HEK293 (cell line): Measurements from ENCODE around the gene ACOT7.

Source experiments
- CTCF ChIP-seq: fragments of 450-650 bp; formaldehyde crosslinking; IDR thresholded peaks from 2 replicates; pipeline ENCODE4 v1.5.1; 2016; ENCODE audit warnings: missing biosample characterization, missing genetic modification characterization
- REPIN1 ChIP-seq: fragments of 450-650 bp; formaldehyde crosslinking; IDR thresholded peaks from 2 replicates; pipeline ENCODE4 v1.5.1; 2017; ENCODE audit warnings: missing biosample characterization, missing genetic modification characterization, low read depth
- REST ChIP-seq: fragments of 450-650 bp; formaldehyde crosslinking; IDR thresholded peaks from 2 replicates; pipeline ENCODE4 v1.5.1; 2016; ENCODE audit warnings: missing biosample characterization, missing genetic modification characterization
- SETDB1 ChIP-seq: IDR thresholded peaks from one replicate; pipeline ENCODE4 v1.6.1; 2017; ENCODE audit warnings: mild to moderate bottlenecking, low read length, moderate library complexity, mixed read lengths; ENCODE audit not compliant: insufficient read length
- TCF7L2 ChIP-seq: IDR thresholded peaks from 2 replicates; pipeline ENCODE4 v1.6.1; 2011; ENCODE audit warnings: low read depth, mild to moderate bottlenecking, inconsistent platforms, low read length, moderate library complexity, borderline replicate concordance
- TRIM28 ChIP-seq: IDR thresholded peaks from 2 replicates; pipeline ENCODE4 v1.6.1; 2011; ENCODE audit warnings: low read length, control low read depth, borderline replicate concordance
- ZBTB26 ChIP-seq: fragments of 450-650 bp; formaldehyde crosslinking; optimal IDR thresholded peaks from 2 replicates; pipeline ENCODE3; 2016; ENCODE audit warnings: missing biosample characterization, mild to moderate bottlenecking, missing genetic modification characterization
- ZNF221 ChIP-seq: fragments of 450-650 bp; formaldehyde crosslinking; IDR thresholded peaks from 2 replicates; pipeline ENCODE4 v1.5.1; 2017; ENCODE audit warnings: missing biosample characterization, missing genetic modification characterization, borderline replicate concordance
- ZNF274 ChIP-seq, 2 experiments: fragments of 200-500 bp in 1 of 2; fragments of 450-650 bp in 1 of 2; sonication (Bioruptor generic) in 1 of 2; formaldehyde crosslinking in 1 of 2; IDR thresholded peaks; 2 replicates each; pipeline versions ENCODE4 v1.5.1 to v1.6.1; 2014 to 2016; ENCODE audit warnings: borderline replicate concordance in 1 of 2, inconsistent platforms in 1 of 2, low read length in 1 of 2, missing biosample characterization in 1 of 2, missing genetic modification characterization in 1 of 2
- ZNF37A ChIP-seq: fragments of 450-650 bp; IDR thresholded peaks from 2 replicates; pipeline ENCODE4 v1.5.1; 2018; ENCODE audit warnings: missing biosample characterization, missing genetic modification characterization
- ZNF433 ChIP-seq: fragments of 450-650 bp; formaldehyde crosslinking; IDR thresholded peaks from 2 replicates; pipeline ENCODE4 v1.5.1; 2016; ENCODE audit warnings: missing biosample characterization, missing genetic modification characterization, low read depth
- ZNF704 ChIP-seq: fragments of 450-650 bp; formaldehyde crosslinking; IDR thresholded peaks from 2 replicates; pipeline ENCODE4 v1.5.1; 2016; ENCODE audit warnings: missing biosample characterization, missing genetic modification characterization
- ZNF777 ChIP-seq: fragments of 450-650 bp; formaldehyde crosslinking; IDR thresholded peaks from 2 replicates; pipeline ENCODE4 v1.5.1; 2017; ENCODE audit warnings: missing biosample characterization, missing genetic modification characterization, borderline replicate concordance
- ZSCAN18 ChIP-seq: fragments of 450-650 bp; formaldehyde crosslinking; IDR thresholded peaks from 2 replicates; pipeline ENCODE4 v1.5.1; 2016; ENCODE audit warnings: missing biosample characterization, missing genetic modification characterization

- TF ChIP-seq ZNF221 (tag by site-specific recombination) (no peak), ZBTB26 (tag by site-specific recombination) (no peak), CTCF (no peak), TCF7L2 (no peak), ZNF704 (tag by site-specific recombination) (no peak), ZNF274 (IDR thresholded peaks at IDR 0.05; ENCODE audit: low read length) (no peak), ZNF274 (tag by site-specific recombination; IDR thresholded peaks at IDR 0.05; ENCODE audit: borderline replicate concordance) (no peak), ZNF37A (no peak), ZSCAN18 (tag by site-specific recombination) (no peak), SETDB1 (no peak), REST (no peak), REPIN1 (tag by site-specific recombination) (no peak), ZNF433 (tag by site-specific recombination) (no peak), ZNF777 (tag by site-specific recombination) (no peak), TRIM28 (no peak)
These were observed 124.3 kb downstream of the ACOT7 start for GRCh38 chr1:6269296-6269695.
